PFSK-1 (cell line): ENCODE measurements around the gene CENPU.

ENCODE experiments used
- POLR2AphosphoS5 ChIP-seq: IDR thresholded peaks from 2 replicates; pipeline ENCODE4 v1.6.1; 2012; ENCODE audit warnings: low read depth, mild to moderate bottlenecking, control low read depth, low read length, moderate library complexity
- REST ChIP-seq, 2 experiments: IDR thresholded peaks; 2 replicates each; pipeline versions ENCODE4 v1.6.1 to v1.8.0; 2011 to 2012; ENCODE audit warnings: low read depth in 2 of 2, low read length in 2 of 2, control low read depth in 1 of 2, inconsistent platforms in 1 of 2, mild to moderate bottlenecking in 1 of 2, moderate library complexity in 1 of 2; ENCODE audit not compliant: insufficient read depth in 1 of 2
- TAF1 ChIP-seq: IDR thresholded peaks from 2 replicates; pipeline ENCODE4 v1.6.1; 2012; ENCODE audit warnings: low read length, control low read depth, borderline replicate concordance; ENCODE audit not compliant: insufficient read depth

DNA sequence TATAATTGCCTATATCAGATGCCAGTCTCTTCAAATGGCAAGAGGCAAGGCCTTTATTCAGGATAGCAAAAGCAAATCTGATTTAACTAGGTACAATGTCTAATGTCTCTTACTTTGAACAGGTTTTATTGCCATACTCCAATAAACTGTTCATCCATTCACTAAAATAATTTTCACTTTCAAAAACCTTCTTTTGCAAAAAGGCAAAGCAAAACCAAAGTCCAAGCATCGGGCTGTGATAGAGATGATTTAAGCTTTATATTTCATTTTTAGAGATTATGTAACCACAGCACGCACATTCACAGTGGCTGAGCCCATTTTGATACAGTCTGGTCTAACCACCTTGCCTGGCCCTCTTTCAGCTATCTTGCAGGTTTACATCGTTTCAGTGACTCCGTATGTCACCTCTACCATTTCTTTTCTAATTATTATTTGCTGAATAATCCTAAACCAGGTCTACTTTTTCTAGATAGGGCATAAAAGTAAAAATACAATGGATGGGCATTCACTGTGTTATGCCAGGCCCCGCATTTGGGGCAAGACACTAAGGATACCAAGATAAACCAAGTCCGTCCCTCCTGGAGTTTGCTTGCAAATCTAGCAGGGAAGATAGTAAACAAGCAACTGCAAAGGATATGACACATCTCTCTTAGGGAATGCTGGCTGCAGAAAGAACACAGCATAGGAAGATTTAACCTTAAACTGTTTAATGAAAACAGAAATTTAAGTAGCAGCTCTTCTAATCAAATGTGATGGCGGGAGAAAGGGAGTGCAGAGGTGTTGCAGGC, 86.4 kb downstream of the CENPU start:
- no peak for TF ChIP-seq POLR2AphosphoS5
- TF ChIP-seq REST (IDR thresholded peaks at IDR 0.05; ENCODE audit: insufficient read depth in 1 of 2, low read depth in 2 of 2, low read length in 2 of 2): no peak
- TF ChIP-seq TAF1: no peak
